Liver (tissue), 9 donors: Measurements from ENCODE around the gene WDR82. TPM values are rescaled to one million over a fixed set of nuclear protein-coding genes. Genes with fewer than 3 reads are reported as not detected.

Experiments
- DNase-seq: peaks from one replicate; pipeline ENCODE4 v3.0.0-alpha.2; 2017; ENCODE audit warnings: low spot score
- H3K27ac ChIP-seq, 2 donors: one replicate each; pipeline ENCODE4 v1.7.0; 2013; ENCODE audit warnings: inconsistent platforms in 2 of 2, low read length in 2 of 2, control low read depth in 1 of 2, low read depth in 1 of 2, mild to moderate bottlenecking in 1 of 2
- H3K27me3 ChIP-seq, 4 donors: one replicate each; pipeline versions ENCODE4 v1.6.1 to v1.7.0; 2013; ENCODE audit warnings: low read length in 3 of 4, inconsistent platforms in 1 of 4, mild to moderate bottlenecking in 1 of 4, moderate library complexity in 1 of 4; ENCODE audit not compliant: control insufficient read depth in 4 of 4, insufficient read depth in 4 of 4
- H3K36me3 ChIP-seq, 4 donors: one replicate each; pipeline versions ENCODE4 v1.6.1 to v1.7.0; 2013; ENCODE audit warnings: low read length in 3 of 4, mild to moderate bottlenecking in 3 of 4, low read depth in 1 of 4, moderate library complexity in 1 of 4; ENCODE audit not compliant: control insufficient read depth in 4 of 4, insufficient read depth in 3 of 4
- H3K4me1 ChIP-seq, 4 donors: one replicate each; pipeline versions ENCODE4 v1.6.1 to v1.7.0; 2013; ENCODE audit warnings: low read length in 3 of 4, mild to moderate bottlenecking in 3 of 4, moderate library complexity in 1 of 4; ENCODE audit not compliant: control insufficient read depth in 4 of 4, insufficient read depth in 4 of 4
- H3K4me3 ChIP-seq, 3 donors: one replicate each; pipeline versions ENCODE4 v1.6.1 to v1.7.0; 2013; ENCODE audit warnings: low read length in 3 of 3, control low read depth in 1 of 3, low read depth in 1 of 3, mild to moderate bottlenecking in 1 of 3
- H3K9ac ChIP-seq, 2 donors: one replicate each; pipeline ENCODE4 v1.7.0; 2013; ENCODE audit warnings: low read length in 2 of 2, mild to moderate bottlenecking in 2 of 2, moderate library complexity in 2 of 2, control low read depth in 1 of 2, low read depth in 1 of 2
- H3K9me3 ChIP-seq, 4 donors: one replicate each; pipeline versions ENCODE4 v1.6.1 to v1.7.0; 2013; ENCODE audit warnings: low read length in 3 of 4; ENCODE audit not compliant: control insufficient read depth in 4 of 4
- ATF3 ChIP-seq: IDR thresholded peaks from 2 replicates; pipeline ENCODE4 v1.6.1; 2016; ENCODE audit warnings: antibody characterized with exemption
- CTCF ChIP-seq: fragments of 150-350 bp; IDR thresholded peaks from 2 replicates; pipeline ENCODE4 v1.5.1; 2017; ENCODE audit warnings: improper control_type of control experiment, low read depth, low read length; ENCODE audit not compliant: missing input control
- EGR1 ChIP-seq, 2 donors: IDR thresholded peaks; 2 replicates each; pipeline ENCODE4 v1.6.1; 2016 to 2018; ENCODE audit warnings: antibody characterized with exemption in 2 of 2, low read depth in 2 of 2
- FOXA1 ChIP-seq: IDR thresholded peaks from 2 replicates; pipeline ENCODE4 v1.6.1; 2016; ENCODE audit warnings: antibody characterized with exemption
- FOXA2 ChIP-seq: IDR thresholded peaks from 2 replicates; pipeline ENCODE4 v1.6.1; 2016; ENCODE audit warnings: antibody characterized with exemption
- GABPA ChIP-seq, 2 donors: IDR thresholded peaks in 1 of 2; conservative IDR thresholded peaks in 1 of 2; 2 replicates each; pipeline ENCODE4 v1.6.1; 2016; ENCODE audit warnings: antibody characterized with exemption in 2 of 2, mild to moderate bottlenecking in 1 of 2, moderate library complexity in 1 of 2
- HNF4A ChIP-seq, 2 donors: conservative IDR thresholded peaks; 2 replicates each; pipeline ENCODE4 v1.6.1; 2016; ENCODE audit warnings: antibody characterized with exemption in 2 of 2, mild to moderate bottlenecking in 2 of 2
- HNF4G ChIP-seq: IDR thresholded peaks from 2 replicates; pipeline ENCODE4 v1.6.1; 2016; ENCODE audit warnings: antibody characterized with exemption
- JUND ChIP-seq, 2 donors: IDR thresholded peaks; 2 replicates each; pipeline ENCODE4 v1.6.1; 2016; ENCODE audit warnings: antibody characterized with exemption in 2 of 2
- NR2F2 ChIP-seq: IDR thresholded peaks from 2 replicates; pipeline ENCODE4 v1.6.1; 2016; ENCODE audit warnings: antibody characterized with exemption
- RAD21 ChIP-seq, 2 donors: IDR thresholded peaks; 2 replicates each; pipeline ENCODE4 v1.6.1; 2016; ENCODE audit warnings: antibody characterized with exemption in 2 of 2, mild to moderate bottlenecking in 2 of 2
- REST ChIP-seq: IDR thresholded peaks from 2 replicates; pipeline ENCODE4 v1.6.1; 2016; ENCODE audit warnings: antibody characterized with exemption, mild to moderate bottlenecking
- RXRA ChIP-seq, 2 donors: IDR thresholded peaks; 2 replicates each; pipeline ENCODE4 v1.6.1; 2017 to 2018; ENCODE audit warnings: antibody characterized with exemption in 2 of 2, mild to moderate bottlenecking in 1 of 2
- SP1 ChIP-seq: IDR thresholded peaks from 2 replicates; pipeline ENCODE4 v1.6.1; 2018; ENCODE audit warnings: antibody characterized with exemption, mild to moderate bottlenecking
- TAF1 ChIP-seq: conservative IDR thresholded peaks from 2 replicates; pipeline ENCODE4 v1.6.1; 2016; ENCODE audit warnings: antibody characterized with exemption, mild to moderate bottlenecking
- YY1 ChIP-seq: IDR thresholded peaks from 2 replicates; pipeline ENCODE4 v1.6.1; 2016; ENCODE audit warnings: antibody characterized with exemption, mild to moderate bottlenecking
- whole genome bisulfite sequencing: extraction: QIAGEN DNeasy Blood & Tissue Kit; methylation state at CpG from one replicate; pipeline ENCODE4 v1.1.7; 2013; 5-methylcytosine and 5-hydroxymethylcytosine counted together
- polyA plus RNA-seq, 2 donors: library from polyadenylated mRNA; stranded (reverse) in 1 of 2; unstranded in 1 of 2; fragments of 200-250 nt in 1 of 2; fragments of >200 nt in 1 of 2; fragmentation: Nextera tagmentation in 1 of 2; extraction: Ambion mirVana in 1 of 2; gene quantifications; one replicate each; pipeline versions ENCODE4 v1.2.1 to v1.2.3, GENCODE V29; 2013 to 2015
- total RNA-seq, 2 donors: library from RNA; depleted of rRNA; stranded (reverse); fragments of >200 nt; gene quantifications; one replicate each; pipeline ENCODE4 v1.2.3, GENCODE V29; 2014
- TF ChIP-seq, protein P1 (sequence below): IDR thresholded peaks from 2 replicates; pipeline ENCODE4 v1.6.1; 2016; ENCODE audit warnings: antibody characterized with exemption
- TF ChIP-seq, protein P2 (sequence below): IDR thresholded peaks from 2 replicates; pipeline ENCODE4 v1.6.1; 2016; ENCODE audit warnings: antibody characterized with exemption
- donor health status: healthy.
- donor health status: healthy.
- donor health status: healthy.
- donor health status: healthy.
- donor health status: healthy.

Gene WDR82
- total and polyA plus RNA-seq, 4 donors, result 4.3 to 44.3 (median 25.5) TPM

GRCh38 chr3:52290596-52291507, 12.4 kb upstream of the WDR82 start (continued):
- TF ChIP-seq, protein P1, sequence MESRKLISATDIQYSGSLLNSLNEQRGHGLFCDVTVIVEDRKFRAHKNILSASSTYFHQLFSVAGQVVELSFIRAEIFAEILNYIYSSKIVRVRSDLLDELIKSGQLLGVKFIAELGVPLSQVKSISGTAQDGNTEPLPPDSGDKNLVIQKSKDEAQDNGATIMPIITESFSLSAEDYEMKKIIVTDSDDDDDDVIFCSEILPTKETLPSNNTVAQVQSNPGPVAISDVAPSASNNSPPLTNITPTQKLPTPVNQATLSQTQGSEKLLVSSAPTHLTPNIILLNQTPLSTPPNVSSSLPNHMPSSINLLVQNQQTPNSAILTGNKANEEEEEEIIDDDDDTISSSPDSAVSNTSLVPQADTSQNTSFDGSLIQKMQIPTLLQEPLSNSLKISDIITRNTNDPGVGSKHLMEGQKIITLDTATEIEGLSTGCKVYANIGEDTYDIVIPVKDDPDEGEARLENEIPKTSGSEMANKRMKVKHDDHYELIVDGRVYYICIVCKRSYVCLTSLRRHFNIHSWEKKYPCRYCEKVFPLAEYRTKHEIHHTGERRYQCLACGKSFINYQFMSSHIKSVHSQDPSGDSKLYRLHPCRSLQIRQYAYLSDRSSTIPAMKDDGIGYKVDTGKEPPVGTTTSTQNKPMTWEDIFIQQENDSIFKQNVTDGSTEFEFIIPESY, result no peak
- no peak for TF ChIP-seq HNF4A (conservative IDR thresholded peaks at IDR 0.05)

GRCh38 chr3:52289747-52290595, 11.5 kb upstream of the WDR82 start:
- Histone ChIP-seq H3K9me3 (no peaks in the 10 kb centered on the region), H3K27ac (peak overlapping the region; percentile 98 to 100), H3K36me3 (peaks cover 3 to 6% (median 5%) of the 10 kb centered on the region in 4 donors), H3K4me1 (peaks cover 14 to 79% (median 59%) of the 10 kb centered on the region in 4 donors), H3K4me3 (peak overlapping the region; percentile 71 to 95 (median 90)), H3K9ac (peak overlapping the region; percentile 70 to 90), H3K27me3 (no peaks in the 10 kb centered on the region)
- peak; percentile 72 for DNase-seq
- TF ChIP-seq GABPA (IDR thresholded peaks at IDR 0.05 in 1 of 2, conservative IDR thresholded peaks at IDR 0.05 in 1 of 2), result peak in 1 of 2 donors; percentile 83
- TF ChIP-seq EGR1 (IDR thresholded peaks at IDR 0.05; ENCODE audit: low read depth in 2 of 2), result peak; percentile 45 to 65
- TF ChIP-seq REST, result no peak
- TF ChIP-seq FOXA1, result no peak
- peak; percentile 94 for TF ChIP-seq HNF4G
- TF ChIP-seq SP1, result peak; percentile 97
- peak; percentile 24 to 34 for TF ChIP-seq RAD21 (IDR thresholded peaks at IDR 0.05)
- TF ChIP-seq HNF4A (conservative IDR thresholded peaks at IDR 0.05), result peak; percentile 96 to 97
- peak; percentile 81 for TF ChIP-seq FOXA2
- peak; percentile 74 to 88 for TF ChIP-seq JUND (IDR thresholded peaks at IDR 0.05)
- peak; percentile 99 to 100 for TF ChIP-seq RXRA (IDR thresholded peaks at IDR 0.05)
- TF ChIP-seq NR2F2, result peak; percentile 71
- TF ChIP-seq TAF1, result peak; percentile 59
- TF ChIP-seq, protein P1, result no peak
- peak; percentile 83 for TF ChIP-seq YY1
- TF ChIP-seq, protein P2, sequence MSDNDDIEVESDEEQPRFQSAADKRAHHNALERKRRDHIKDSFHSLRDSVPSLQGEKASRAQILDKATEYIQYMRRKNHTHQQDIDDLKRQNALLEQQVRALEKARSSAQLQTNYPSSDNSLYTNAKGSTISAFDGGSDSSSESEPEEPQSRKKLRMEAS, result no peak
- peak; percentile 7 for TF ChIP-seq CTCF
- TF ChIP-seq ATF3, result peak; percentile 71
- WGBS, result 33% methylated on average over 15 of the region's 15 CpGs
